Activated CD8-positive, alpha-beta T cell treated with anti-CD3 and anti-CD28 coated beads for 36 hours (primary cell): Measurements from ENCODE around the gene NBAS. TPM values are rescaled to one million over a fixed set of nuclear protein-coding genes. Genes with fewer than 3 reads are reported as not detected.
"Not testable (repeated sequence)": the region's sequence is repeated elsewhere in the genome, so short reads cannot be mapped to it uniquely, and the experiment has no call there.

ENCODE experiments used
- ATAC-seq: fragments of 200-7000 bp; cut with Tn5 transposase; one replicate; pipeline ENCODE4 v1.10.0; 2021; ENCODE audit warnings: mild to moderate bottlenecking, moderate library complexity
- CTCF ChIA-PET: fragments of 350-600 bp; sonication (Branson Sonifier 250); formaldehyde crosslinking; loops from one replicate; lab custom pipeline; 2021; ENCODE audit warnings: antibody characterized with exemption; lab: Charles Lee
- POLR2A ChIA-PET: fragments of 350-600 bp; sonication (Branson Sonifier 250); formaldehyde crosslinking; loops from one replicate; lab custom pipeline; 2021; ENCODE audit warnings: antibody characterized with exemption; lab: Charles Lee
- DNase-seq: peaks from one replicate; pipeline ENCODE4 v3.0.0-alpha.2; 2020
- H3K27ac Mint-ChIP-seq: one replicate; pipeline ENCODE4 v1.8.0; 2021; ENCODE audit warnings: mild to moderate bottlenecking, mixed read lengths
- H3K27me3 Mint-ChIP-seq: one replicate; pipeline ENCODE4 v1.8.0; 2021; ENCODE audit warnings: mixed read lengths
- H3K36me3 Mint-ChIP-seq: one replicate; pipeline ENCODE4 v1.8.0; 2021; ENCODE audit warnings: low read depth, mixed read lengths
- H3K4me1 Mint-ChIP-seq: one replicate; pipeline ENCODE4 v1.8.0; 2021; ENCODE audit warnings: low read depth, mixed read lengths
- H3K4me3 Mint-ChIP-seq: one replicate; pipeline ENCODE4 v1.8.0; 2021; ENCODE audit warnings: mild to moderate bottlenecking, moderate library complexity, mixed read lengths
- H3K9me3 Mint-ChIP-seq: one replicate; pipeline ENCODE4 v1.8.0; 2021; ENCODE audit warnings: mixed read lengths
- CTCF ChIP-seq: fragments of 200-600 bp; IDR thresholded peaks from one replicate; pipeline ENCODE4 v1.8.0; 2022; ENCODE audit warnings: antibody characterized with exemption, mild to moderate bottlenecking
- intact Hi-C: fragments of 100-400 bp; cut with micrococcal nuclease; formaldehyde crosslinking; loops from one replicate; pipeline ENCODE4 v1.10.0; 2022
- total RNA-seq, 2 experiments: library from RNA; stranded (reverse); gene quantifications; one replicate each; pipeline ENCODE4 v1.2.3, GENCODE V29; 2021

Gene NBAS
- total RNA-seq, 2 experiments from 2014 or later = 40.9 to 41.9 TPM

GRCh38 chr2:15506229-15506819 lies 54.8 kb downstream of the NBAS start:
- no peak for ATAC-seq
- H3K36me3 Mint-ChIP-seq = peaks cover 33% of the 10 kb centered on the region
- ChIA-PET POLR2A (no interaction called here), CTCF (interaction anchor here (0.6 to 1.3 kb wide), 3 partner anchors 9 to 40 kb away, joined by 3 to 4 read pairs (median 4); no protein-coding TSS in a partner anchor)
- no peaks in the 10 kb centered on the region for H3K9me3 Mint-ChIP-seq
- no peaks in the 10 kb centered on the region for H3K27me3 Mint-ChIP-seq
- no peak for TF ChIP-seq CTCF
- no peak overlapping the region for H3K27ac Mint-ChIP-seq
- H3K4me1 Mint-ChIP-seq = peaks cover 11% of the 10 kb centered on the region
- intact Hi-C loops = no loop called here
- no peak for DNase-seq
- no peak overlapping the region for H3K4me3 Mint-ChIP-seq

- Mint-ChIP-seq H3K4me1 (peaks cover 11% of the 10 kb centered on the region), H3K36me3 (peaks cover 28% of the 10 kb centered on the region), H3K27me3 (no peaks in the 10 kb centered on the region), H3K27ac (no peak overlapping the region), H3K9me3 (no peaks in the 10 kb centered on the region), H3K4me3 (no peak overlapping the region)
- DNase-seq = no peak
- no peak for ATAC-seq
- CTCF ChIA-PET = interaction anchor here (1.3 kb wide), 1 partner anchor 8 kb away, joined by 4 read pairs; no protein-coding TSS in a partner anchor
- no peak for TF ChIP-seq CTCF
- intact Hi-C loops = no loop called here
- POLR2A ChIA-PET = no interaction called here
Observed at GRCh38 chr2:15504882-15505663, 56.1 kb downstream of the NBAS start.

- CTCF ChIA-PET, DNase-seq, POLR2A ChIA-PET, H3K9me3 Mint-ChIP-seq, H3K27me3 Mint-ChIP-seq, H3K4me3 Mint-ChIP-seq, ATAC-seq, H3K27ac Mint-ChIP-seq, H3K4me1 Mint-ChIP-seq, intact Hi-C loops: not testable (repeated sequence)
- H3K36me3 Mint-ChIP-seq = peaks cover 31% of the 10 kb centered on the region
Observed at GRCh38 chr2:15499251-15499650, 61.9 kb downstream of the NBAS start.

- TF ChIP-seq CTCF = no peak
Observed at GRCh38 chr2:15498554-15498953, 62.6 kb downstream of the NBAS start.

DNA sequence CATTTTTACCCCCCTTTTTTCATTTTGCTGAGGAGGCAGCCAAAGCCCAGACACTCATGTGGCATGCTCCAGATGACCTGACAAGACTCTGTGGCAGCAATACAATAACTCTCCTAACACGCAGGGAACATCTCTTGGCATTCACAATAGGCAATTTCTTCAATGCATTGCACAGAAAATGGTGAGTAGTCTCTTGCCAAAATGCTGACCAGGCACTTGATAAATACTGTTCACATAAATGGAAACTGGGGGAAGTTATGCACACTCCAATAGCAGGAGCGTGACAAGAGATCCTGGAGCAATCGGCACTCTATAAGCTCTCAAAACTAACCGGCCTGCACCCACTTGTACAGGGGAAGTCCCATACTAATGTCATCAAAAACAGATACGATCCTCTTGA lies 66.3 kb downstream of the NBAS start:
- ATAC-seq = no peak
- peaks cover 16% of the 10 kb centered on the region for H3K36me3 Mint-ChIP-seq
- H3K4me1 Mint-ChIP-seq = peaks cover 3% of the 10 kb centered on the region
- no peak overlapping the region for H3K27ac Mint-ChIP-seq
- ChIA-PET POLR2A (no interaction called here), CTCF (no interaction called here)
- H3K9me3 Mint-ChIP-seq = peaks cover 4% of the 10 kb centered on the region
- H3K4me3 Mint-ChIP-seq = no peak overlapping the region
- H3K27me3 Mint-ChIP-seq = no peaks in the 10 kb centered on the region
- TF ChIP-seq CTCF = no peak
- intact Hi-C loops = no loop called here
- DNase-seq = no peak

More at GRCh38 chr2:15498554-15498953, 62.6 kb downstream of the NBAS start:
- intact Hi-C loops = no loop called here
- DNase-seq = no peak
- peaks cover 4% of the 10 kb centered on the region for H3K9me3 Mint-ChIP-seq
- no peaks in the 10 kb centered on the region for H3K27me3 Mint-ChIP-seq
- no peaks in the 10 kb centered on the region for H3K4me1 Mint-ChIP-seq
- H3K4me3 Mint-ChIP-seq = no peak overlapping the region
- ChIA-PET CTCF (no interaction called here), POLR2A (no interaction called here)
- peaks cover 28% of the 10 kb centered on the region for H3K36me3 Mint-ChIP-seq
- H3K27ac Mint-ChIP-seq = no peak overlapping the region
- ATAC-seq = no peak
